HepG2 (cell line): ENCODE measurements around the gene ANKRD37. TPM values are rescaled to one million over a fixed set of nuclear protein-coding genes. Genes with fewer than 3 reads are reported as not detected.

Experiments used
- ARHGAP35 ChIP-seq: sonication (generic); formaldehyde crosslinking; IDR thresholded peaks from 2 replicates; pipeline ENCODE4 v1.9.0; 2022; ENCODE audit warnings: mild to moderate bottlenecking, inconsistent platforms, moderate library complexity, missing genetic modification reagents, borderline replicate concordance
- BRD4 ChIP-seq: sonication (generic); formaldehyde crosslinking; IDR thresholded peaks from 2 replicates; pipeline ENCODE4 v1.4.0; 2020; ENCODE audit warnings: missing genetic modification reagents
- EED ChIP-seq: sonication (generic); formaldehyde crosslinking; IDR thresholded peaks from 2 replicates; pipeline ENCODE4 v1.5.0; 2020; ENCODE audit warnings: mild to moderate bottlenecking, missing genetic modification reagents
- FOSL2 ChIP-seq: sonication (generic); formaldehyde crosslinking; IDR thresholded peaks from 2 replicates; pipeline ENCODE4 v1.4.0; 2020; ENCODE audit warnings: missing genetic modification reagents
- MEF2D ChIP-seq: sonication (generic); formaldehyde crosslinking; IDR thresholded peaks from 2 replicates; pipeline ENCODE4 v1.5.1; 2020; ENCODE audit warnings: mild to moderate bottlenecking, missing genetic modification reagents
- MEIS1 ChIP-seq: sonication (generic); formaldehyde crosslinking; IDR thresholded peaks from 2 replicates; pipeline ENCODE4 v1.9.0; 2021; ENCODE audit warnings: mild to moderate bottlenecking, missing genetic modification reagents, moderate library complexity, borderline replicate concordance
- MTA1 ChIP-seq: sonication (generic); formaldehyde crosslinking; IDR thresholded peaks from 2 replicates; pipeline ENCODE4 v1.4.0; 2020; ENCODE audit warnings: missing genetic modification reagents, mild to moderate bottlenecking, borderline replicate concordance
- PRPF4 ChIP-seq: fragments of 200-400 bp; formaldehyde crosslinking; IDR thresholded peaks from 2 replicates; pipeline ENCODE4 v1.6.1; 2016; ENCODE audit warnings: low read length, low read depth; ENCODE audit not compliant: poor library complexity, severe bottlenecking
- REL ChIP-seq: sonication (generic); formaldehyde crosslinking; conservative IDR thresholded peaks from 2 replicates; pipeline ENCODE4 v1.8.0; 2022; ENCODE audit warnings: mild to moderate bottlenecking, missing genetic modification reagents, moderate library complexity
- SCMH1 ChIP-seq: sonication (generic); formaldehyde crosslinking; IDR thresholded peaks from 2 replicates; pipeline ENCODE4 v1.9.0; 2021; ENCODE audit warnings: missing genetic modification reagents, mild to moderate bottlenecking, borderline replicate concordance
- TARDBP ChIP-seq: sonication (generic); formaldehyde crosslinking; IDR thresholded peaks from 2 replicates; pipeline ENCODE4 v1.8.0; 2022; ENCODE audit warnings: mild to moderate bottlenecking, missing genetic modification reagents
- YEATS4 ChIP-seq: sonication (generic); formaldehyde crosslinking; IDR thresholded peaks from 2 replicates; pipeline ENCODE4 v1.4.0; 2020; ENCODE audit warnings: missing genetic modification reagents, borderline replicate concordance
- ZNF335 ChIP-seq: sonication (generic); formaldehyde crosslinking; IDR thresholded peaks from 2 replicates; pipeline ENCODE4 v1.4.0; 2020; ENCODE audit warnings: missing genetic modification reagents
- ZNF576 ChIP-seq: sonication (generic); formaldehyde crosslinking; IDR thresholded peaks from 2 replicates; pipeline ENCODE4 v1.4.0; 2020; ENCODE audit warnings: mild to moderate bottlenecking, missing genetic modification reagents
- polyA plus RNA-seq, 8 experiments: library from polyadenylated mRNA; depleted of rRNA in 3 of 8; stranded (reverse) in 7 of 8; unstranded in 1 of 8; fragments of >200 nt; fragmentation: Illumina TruSeq in 4 of 8; extraction: Trizol in 4 of 8; gene quantifications; 2 replicates each; pipeline versions ENCODE4 v1.2.1 to v1.2.3, GENCODE V29; 2011 to 2016; ENCODE audit warnings: low read depth in 4 of 8, missing spikeins in 1 of 8, mixed read lengths in 1 of 8; ENCODE audit not compliant: insufficient read depth in 1 of 8
- total RNA-seq, 5 experiments: library from RNA; depleted of rRNA; stranded (reverse); fragments of >200 nt; fragmentation: Illumina TruSeq; extraction: Trizol; gene quantifications; 2 replicates each; pipeline ENCODE4 v1.2.3, GENCODE V29; 2016; ENCODE audit warnings: low read depth in 1 of 5
- TF ChIP-seq, protein P1 (sequence below): sonication (generic); formaldehyde crosslinking; IDR thresholded peaks from 2 replicates; pipeline ENCODE4 v1.4.0; 2020; ENCODE audit warnings: low read depth, mild to moderate bottlenecking, missing genetic modification reagents
- TF ChIP-seq, protein P2 (sequence below): IDR thresholded peaks from 2 replicates; pipeline ENCODE4 v1.6.1; 2016; ENCODE audit warnings: low read depth, control low read depth
- TF ChIP-seq, protein P3 (sequence below), 2 experiments: sonication (generic) in 1 of 2; formaldehyde crosslinking in 1 of 2; IDR thresholded peaks; 2 replicates each; pipeline versions ENCODE4 v1.4.0 to v1.6.1; 2016 to 2020; ENCODE audit warnings: borderline replicate concordance in 1 of 2, low read depth in 1 of 2, mild to moderate bottlenecking in 1 of 2, missing genetic modification reagents in 1 of 2
- TF ChIP-seq, protein P4 (sequence below): sonication (generic); formaldehyde crosslinking; IDR thresholded peaks from 2 replicates; pipeline ENCODE4 v1.4.0; 2020; ENCODE audit warnings: missing genetic modification reagents

ANKRD37 gene
- total and polyA plus RNA-seq, 2 of the 13 experiments (the other 11 are each of a cell fraction or from before 2014, with no cell fraction given): 2.2 to 51.4 TPM

GRCh38 chr4:185425647-185426352, 29.2 kb downstream of the ANKRD37 start, which contains the start of gene UFSP2 (continued):
- TF ChIP-seq ZNF576 (no peak), ARHGAP35 (CRISPR knock-in tag) (no peak), REL (CRISPR knock-in tag) (0 out of 2 replicates have a peak, but pooled peaks have one; percentile 62), MTA1 (CRISPR knock-in tag) (0 out of 2 replicates have a peak, but pooled peaks have one; percentile 34), ZNF335 (CRISPR knock-in tag) (peak; percentile 97), FOSL2 (peak; percentile 33), MEF2D (CRISPR knock-in tag) (0 out of 2 replicates have a peak, but pooled peaks have one; percentile 72), MEIS1 (CRISPR knock-in tag) (peak; percentile 67; the same call in 1 of the 2 replicates), TARDBP (CRISPR knock-in tag) (no peak), EED (CRISPR knock-in tag) (peak; percentile 73), BRD4 (peak; percentile 50), SCMH1 (CRISPR knock-in tag) (no peak), PRPF4 (no peak), YEATS4 (peak; percentile 74; the same call in 1 of the 2 replicates)
- TF ChIP-seq, protein P1, sequence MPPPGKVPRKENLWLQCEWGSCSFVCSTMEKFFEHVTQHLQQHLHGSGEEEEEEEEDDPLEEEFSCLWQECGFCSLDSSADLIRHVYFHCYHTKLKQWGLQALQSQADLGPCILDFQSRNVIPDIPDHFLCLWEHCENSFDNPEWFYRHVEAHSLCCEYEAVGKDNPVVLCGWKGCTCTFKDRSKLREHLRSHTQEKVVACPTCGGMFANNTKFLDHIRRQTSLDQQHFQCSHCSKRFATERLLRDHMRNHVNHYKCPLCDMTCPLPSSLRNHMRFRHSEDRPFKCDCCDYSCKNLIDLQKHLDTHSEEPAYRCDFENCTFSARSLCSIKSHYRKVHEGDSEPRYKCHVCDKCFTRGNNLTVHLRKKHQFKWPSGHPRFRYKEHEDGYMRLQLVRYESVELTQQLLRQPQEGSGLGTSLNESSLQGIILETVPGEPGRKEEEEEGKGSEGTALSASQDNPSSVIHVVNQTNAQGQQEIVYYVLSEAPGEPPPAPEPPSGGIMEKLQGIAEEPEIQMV (CRISPR knock-in tag): peak; percentile 87; the same call in 1 of the 2 replicates
- TF ChIP-seq, protein P2, sequence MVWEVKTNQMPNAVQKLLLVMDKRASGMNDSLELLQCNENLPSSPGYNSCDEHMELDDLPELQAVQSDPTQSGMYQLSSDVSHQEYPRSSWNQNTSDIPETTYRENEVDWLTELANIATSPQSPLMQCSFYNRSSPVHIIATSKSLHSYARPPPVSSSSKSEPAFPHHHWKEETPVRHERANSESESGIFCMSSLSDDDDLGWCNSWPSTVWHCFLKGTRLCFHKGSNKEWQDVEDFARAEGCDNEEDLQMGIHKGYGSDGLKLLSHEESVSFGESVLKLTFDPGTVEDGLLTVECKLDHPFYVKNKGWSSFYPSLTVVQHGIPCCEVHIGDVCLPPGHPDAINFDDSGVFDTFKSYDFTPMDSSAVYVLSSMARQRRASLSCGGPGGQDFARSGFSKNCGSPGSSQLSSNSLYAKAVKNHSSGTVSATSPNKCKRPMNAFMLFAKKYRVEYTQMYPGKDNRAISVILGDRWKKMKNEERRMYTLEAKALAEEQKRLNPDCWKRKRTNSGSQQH (CRISPR knock-in tag): peak; percentile 82
- TF ChIP-seq, protein P3, sequence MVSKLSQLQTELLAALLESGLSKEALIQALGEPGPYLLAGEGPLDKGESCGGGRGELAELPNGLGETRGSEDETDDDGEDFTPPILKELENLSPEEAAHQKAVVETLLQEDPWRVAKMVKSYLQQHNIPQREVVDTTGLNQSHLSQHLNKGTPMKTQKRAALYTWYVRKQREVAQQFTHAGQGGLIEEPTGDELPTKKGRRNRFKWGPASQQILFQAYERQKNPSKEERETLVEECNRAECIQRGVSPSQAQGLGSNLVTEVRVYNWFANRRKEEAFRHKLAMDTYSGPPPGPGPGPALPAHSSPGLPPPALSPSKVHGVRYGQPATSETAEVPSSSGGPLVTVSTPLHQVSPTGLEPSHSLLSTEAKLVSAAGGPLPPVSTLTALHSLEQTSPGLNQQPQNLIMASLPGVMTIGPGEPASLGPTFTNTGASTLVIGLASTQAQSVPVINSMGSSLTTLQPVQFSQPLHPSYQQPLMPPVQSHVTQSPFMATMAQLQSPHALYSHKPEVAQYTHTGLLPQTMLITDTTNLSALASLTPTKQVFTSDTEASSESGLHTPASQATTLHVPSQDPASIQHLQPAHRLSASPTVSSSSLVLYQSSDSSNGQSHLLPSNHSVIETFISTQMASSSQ (IDR thresholded peaks at IDR 0.05; ENCODE audit: low read depth): no peak
- TF ChIP-seq, protein P3 (CRISPR knock-in tag; IDR thresholded peaks at IDR 0.05; ENCODE audit: borderline replicate concordance): peak; percentile 65; the same call in 1 of the 2 replicates
- TF ChIP-seq, protein P4, sequence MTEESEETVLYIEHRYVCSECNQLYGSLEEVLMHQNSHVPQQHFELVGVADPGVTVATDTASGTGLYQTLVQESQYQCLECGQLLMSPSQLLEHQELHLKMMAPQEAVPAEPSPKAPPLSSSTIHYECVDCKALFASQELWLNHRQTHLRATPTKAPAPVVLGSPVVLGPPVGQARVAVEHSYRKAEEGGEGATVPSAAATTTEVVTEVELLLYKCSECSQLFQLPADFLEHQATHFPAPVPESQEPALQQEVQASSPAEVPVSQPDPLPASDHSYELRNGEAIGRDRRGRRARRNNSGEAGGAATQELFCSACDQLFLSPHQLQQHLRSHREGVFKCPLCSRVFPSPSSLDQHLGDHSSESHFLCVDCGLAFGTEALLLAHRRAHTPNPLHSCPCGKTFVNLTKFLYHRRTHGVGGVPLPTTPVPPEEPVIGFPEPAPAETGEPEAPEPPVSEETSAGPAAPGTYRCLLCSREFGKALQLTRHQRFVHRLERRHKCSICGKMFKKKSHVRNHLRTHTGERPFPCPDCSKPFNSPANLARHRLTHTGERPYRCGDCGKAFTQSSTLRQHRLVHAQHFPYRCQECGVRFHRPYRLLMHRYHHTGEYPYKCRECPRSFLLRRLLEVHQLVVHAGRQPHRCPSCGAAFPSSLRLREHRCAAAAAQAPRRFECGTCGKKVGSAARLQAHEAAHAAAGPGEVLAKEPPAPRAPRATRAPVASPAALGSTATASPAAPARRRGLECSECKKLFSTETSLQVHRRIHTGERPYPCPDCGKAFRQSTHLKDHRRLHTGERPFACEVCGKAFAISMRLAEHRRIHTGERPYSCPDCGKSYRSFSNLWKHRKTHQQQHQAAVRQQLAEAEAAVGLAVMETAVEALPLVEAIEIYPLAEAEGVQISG: peak; percentile 86
